HG03354 (cell line): ENCODE measurements around the gene KRTAP10-8.
"Not testable (repeated sequence)": the region's sequence is repeated elsewhere in the genome, so short reads cannot be mapped to it uniquely, and the experiment has no call there.

Source experiments
- ATAC-seq: cut with Tn5 transposase; IDR thresholded peaks from one replicate; pipeline ENCODE4 v1.9.1; 2021; ENCODE audit warnings: mild to moderate bottlenecking; ENCODE audit not compliant: unreplicated experiment, poor library complexity, severe bottlenecking

The KRTAP10-8 gene

DNA sequence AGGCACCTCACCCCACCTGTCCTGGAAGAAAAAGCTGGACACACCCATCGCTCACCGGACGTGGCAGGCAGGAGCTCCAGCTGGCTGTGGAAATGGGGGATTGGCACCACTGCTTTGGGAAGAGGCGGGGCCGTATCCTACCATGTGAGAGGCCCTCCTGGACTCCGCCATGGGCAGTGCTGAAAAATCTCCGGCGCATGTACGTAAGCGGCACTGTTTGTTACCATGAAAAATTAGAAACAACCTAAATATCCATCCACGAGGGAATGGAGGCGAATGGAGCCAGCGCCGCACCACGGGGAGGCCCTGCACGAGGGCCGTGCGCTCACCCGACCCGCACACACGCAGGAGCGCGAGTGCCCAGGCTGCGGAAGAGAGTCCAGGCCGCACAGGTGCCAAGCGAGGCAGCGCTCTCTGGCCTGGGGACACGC lies 3.1 kb downstream of the KRTAP10-8 start:
- ATAC-seq = no peak

DNA sequence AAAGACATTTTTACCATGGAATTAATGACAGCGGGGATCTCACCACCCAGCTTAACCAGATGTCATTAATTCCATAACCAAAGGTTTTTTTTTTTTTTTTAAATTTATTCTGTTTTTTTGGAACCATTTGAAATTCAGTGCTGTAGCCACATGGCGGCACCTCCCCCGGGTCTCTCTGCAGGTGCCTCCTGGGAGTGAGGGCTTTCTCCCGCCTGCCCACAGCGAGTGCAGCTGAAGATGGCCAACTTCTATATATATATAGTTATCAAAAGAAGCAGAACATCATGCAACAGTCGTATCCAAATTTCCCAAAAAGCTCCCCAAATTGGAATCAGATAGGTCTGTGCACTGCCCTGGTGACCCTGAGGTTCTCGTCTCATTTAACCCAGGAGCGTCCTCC lies 3.6 kb downstream of the KRTAP10-8 start:
- ATAC-seq = no peak

DNA sequence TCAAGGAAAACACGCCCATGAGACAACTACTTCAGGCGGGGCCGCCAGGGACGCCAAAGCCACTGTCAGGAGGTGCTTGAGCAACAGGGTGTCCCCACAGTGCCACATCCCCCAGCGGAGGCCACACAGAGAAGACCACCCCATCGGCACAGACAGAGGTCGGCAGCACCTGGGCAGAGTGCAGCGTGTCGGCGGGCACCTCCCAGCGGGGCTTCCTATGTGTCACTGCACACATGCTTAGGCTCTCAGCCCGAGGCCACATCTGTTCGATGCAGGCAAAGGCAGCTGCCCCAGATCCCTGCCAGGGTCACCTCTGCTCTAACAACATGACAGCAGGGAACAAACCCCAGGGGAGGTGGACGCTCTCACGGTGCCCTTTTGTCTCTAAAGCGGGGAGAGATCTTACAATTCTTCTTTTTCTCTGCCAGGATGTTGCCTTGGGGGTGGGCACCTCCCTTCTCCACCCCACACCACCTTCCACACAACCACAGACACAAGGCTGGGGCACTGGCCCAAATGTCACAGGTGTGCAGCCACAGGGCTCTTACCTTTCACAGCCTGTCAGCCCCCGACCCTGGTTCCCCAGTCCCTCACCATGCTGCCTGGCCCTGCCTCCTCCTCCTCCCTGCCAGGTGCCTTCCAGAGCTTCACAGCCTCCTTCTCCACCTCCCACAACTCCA lies 4.2 kb downstream of the KRTAP10-8 start:
- no peak for ATAC-seq

DNA sequence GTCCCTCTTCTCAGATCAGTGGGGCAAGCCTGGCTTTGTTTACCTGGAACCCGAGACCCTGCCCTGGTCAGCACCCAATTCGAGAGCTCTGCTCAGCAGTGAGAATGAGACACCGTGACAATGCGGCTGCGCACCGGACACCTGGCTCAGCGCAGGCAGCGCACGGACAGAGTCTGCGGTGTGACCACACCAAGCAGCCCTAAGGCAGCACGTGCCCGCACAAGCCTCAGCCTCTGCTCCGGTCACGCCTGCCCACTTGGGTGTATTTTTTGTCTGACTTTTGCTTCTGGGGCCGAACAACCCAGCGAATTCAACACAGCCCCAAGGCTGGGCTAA lies 4.7 kb downstream of the KRTAP10-8 start:
- no peak for ATAC-seq

DNA sequence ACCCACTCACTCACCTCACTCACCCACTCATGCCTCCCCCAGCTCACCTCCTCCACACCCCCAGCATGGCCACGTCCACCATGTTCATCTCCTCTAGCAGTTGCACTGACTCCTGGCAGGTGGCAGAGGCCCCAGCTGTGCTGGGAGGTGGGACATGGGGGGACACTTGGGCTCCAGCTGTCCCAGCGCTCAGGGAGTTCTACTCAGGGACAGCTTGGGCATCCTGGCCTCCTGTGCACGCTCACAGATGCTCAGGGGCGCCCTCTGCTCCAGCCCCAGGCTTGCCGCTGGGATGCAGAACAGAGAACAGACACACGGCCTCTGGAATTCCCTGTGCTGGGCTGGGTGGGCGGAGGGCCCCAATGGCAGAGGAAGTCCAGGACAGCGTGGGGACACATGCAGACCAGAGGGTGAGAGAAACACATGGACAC lies 5.2 kb downstream of the KRTAP10-8 start:
- ATAC-seq = no peak

DNA sequence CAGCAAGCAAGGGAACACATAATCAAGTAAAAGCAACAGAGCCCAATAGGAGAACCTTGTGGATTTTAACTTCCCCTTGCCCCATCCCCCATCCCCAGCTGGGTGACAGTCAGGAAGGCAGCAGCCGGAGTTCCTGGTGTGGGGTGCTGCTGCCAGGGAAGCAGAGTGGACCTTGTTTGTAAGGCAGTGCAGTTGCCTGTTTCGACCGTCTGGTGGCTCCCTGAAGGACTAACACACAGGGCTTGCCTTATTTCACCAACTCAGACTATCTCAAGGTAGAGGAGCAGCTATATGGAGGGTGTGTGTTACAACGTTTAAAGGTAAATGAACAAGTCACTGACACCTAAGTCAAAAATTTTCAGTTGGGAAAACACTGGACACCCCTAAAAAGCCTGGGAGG lies 6.6 kb downstream of the KRTAP10-8 start:
- ATAC-seq = no peak

DNA sequence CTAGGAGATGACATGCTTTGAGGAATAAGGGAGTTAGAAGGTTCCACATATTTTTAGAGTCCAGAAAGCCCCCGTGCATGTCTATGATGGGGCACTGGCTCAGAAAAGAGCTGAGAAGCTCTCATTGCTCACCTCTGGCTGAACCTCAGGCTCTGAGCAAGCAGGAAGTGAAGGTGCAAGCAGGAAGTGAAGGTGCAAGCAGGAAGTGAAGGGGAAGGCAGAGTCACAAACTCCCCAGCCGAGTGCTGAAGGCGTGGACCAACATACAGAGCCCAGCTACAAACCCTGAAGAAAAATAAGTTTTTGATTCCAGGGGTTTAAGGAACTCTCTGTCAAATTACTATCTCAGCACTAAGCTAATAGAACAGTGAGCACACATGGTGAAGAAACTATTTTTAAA lies 7.0 kb downstream of the KRTAP10-8 start:
- ATAC-seq = no peak

DNA sequence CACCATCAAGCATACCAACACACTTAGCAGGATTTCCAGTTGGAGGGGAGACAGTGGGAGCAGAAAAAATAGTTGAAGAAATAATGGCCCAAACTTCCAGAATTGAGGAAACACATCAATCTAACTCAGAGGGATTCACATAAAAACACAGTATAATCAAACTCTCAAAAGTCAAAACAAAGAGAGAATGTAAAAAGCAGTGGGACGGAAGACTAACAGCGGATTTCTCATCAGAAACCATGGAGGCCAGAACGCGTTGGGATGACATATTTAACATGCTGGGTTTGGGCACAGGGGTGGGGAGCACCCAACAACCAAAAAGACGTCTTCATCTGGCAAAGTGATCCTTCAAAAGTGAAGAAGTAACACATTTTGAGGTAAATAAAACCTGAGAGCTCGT lies 8.0 kb downstream of the KRTAP10-8 start:
- no peak for ATAC-seq

DNA sequence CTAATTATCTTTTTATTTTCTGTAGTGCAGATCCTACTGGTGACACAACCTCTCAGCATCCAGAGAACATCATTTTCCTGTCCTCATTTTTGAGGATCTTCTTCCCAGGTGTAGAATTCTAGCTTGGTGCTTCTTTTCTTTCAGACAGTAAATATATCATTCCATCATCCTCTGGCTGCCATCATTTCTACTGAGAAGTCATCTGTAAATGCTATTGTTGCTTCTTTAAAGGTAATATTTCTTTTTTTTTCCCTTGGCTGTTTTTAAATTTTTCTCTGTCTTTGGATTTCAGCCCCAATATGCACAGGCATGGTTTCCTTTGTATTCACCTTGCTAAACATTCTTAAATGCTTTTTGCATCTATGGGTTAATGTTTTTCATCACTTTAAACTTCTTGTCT lies 11.7 kb downstream of the KRTAP10-8 start:
- no peak for ATAC-seq

DNA sequence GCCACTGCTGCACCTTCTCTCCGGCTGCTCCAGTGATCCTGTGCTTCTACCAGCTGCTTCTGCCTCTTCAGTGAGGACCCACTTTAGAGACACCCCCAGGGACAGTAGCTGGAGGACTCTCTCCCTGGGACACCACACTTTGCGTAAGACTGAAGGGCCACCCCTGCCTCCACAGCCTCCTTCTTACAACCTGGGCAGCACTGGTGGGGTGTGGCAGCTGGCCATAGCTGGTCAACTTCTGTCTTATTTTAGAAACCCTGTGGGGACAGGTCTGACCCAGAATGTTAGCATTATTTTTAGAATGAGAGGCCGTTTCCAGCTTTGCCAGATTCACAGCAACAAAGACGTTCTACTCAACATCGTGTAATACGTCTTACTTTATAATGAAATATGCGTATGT lies 13.9 kb downstream of the KRTAP10-8 start:
- ATAC-seq = no peak

DNA sequence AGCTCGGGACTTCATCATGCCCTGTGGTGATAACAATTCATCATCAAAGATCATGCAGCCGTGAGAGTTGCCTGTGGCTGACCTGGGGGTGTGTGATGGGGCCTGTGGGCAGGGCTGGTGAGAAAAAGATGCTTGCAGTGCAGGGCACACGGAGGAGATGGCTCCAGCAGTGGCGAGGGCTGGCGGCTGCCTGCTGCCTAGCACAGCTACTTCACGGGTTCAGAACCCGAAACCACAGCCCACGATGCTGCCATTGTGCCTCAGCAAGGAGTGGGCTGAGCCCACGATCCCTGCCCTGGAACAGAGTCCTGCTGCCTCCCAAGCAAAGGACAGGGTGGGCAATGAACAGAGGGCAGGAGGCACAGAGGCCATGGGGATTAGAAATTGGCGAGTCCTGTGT lies 14.4 kb downstream of the KRTAP10-8 start:
- ATAC-seq = no peak

DNA sequence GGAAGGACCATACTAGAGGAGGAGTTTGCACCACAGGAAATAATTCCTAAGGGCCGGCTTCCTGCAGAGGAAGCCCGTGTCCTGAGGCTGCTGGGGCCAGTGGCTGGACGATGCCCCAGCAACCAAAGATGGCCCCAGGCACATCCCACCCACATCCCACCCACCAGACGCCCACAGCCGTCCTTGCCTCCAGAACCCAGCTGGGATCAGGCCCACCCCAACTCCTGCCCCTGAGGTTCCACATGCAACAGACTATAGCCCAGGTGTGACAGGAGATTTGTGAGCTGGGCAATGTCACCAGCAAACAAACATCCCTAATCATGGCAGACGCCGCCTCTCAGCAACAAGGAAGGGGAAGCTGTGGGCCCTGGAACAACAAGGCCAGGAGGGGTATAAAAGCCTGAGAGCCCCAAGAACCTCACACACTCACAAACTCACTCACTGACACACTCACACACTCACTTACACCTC lies 14.8 kb downstream of the KRTAP10-8 start, which contains the start of gene KRTAP10-9:
KRTAP10-9 (plus strand) TSS at position 421 of the 471 bp plus-strand sequence. CDS start 79 bp downstream, outside the sequence.
- ATAC-seq = no peak

DNA sequence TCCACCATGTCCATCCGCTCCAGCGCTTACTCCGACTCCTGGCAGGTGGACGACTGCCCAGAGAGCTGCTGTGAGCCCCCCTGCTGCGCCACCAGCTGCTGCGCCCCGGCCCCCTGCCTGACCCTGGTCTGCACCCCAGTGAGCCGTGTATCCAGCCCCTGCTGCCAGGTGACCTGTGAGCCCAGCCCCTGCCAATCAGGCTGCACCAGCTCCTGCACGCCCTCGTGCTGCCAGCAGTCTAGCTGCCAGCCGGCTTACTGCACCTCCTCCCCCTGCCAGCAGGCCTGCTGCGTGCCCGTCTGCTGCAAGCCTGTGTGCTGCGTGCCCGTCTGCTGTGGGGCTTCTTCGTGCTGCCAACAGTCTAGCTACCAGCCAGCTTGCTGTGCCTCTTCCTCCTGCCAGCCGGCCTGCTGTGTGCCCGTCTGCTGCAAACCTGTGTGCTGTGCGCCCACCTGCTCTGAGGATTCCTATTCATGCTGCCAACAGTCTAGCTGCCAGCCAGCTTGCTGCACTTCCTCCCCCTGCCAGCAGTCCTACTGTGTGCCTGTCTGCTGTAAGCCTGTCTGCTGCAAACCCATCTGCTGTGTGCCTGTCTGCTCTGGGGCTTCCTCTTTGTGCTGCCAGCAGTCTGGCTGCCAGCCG lies 15.4 kb downstream of the KRTAP10-8 start:
- not testable (repeated sequence) for ATAC-seq

DNA sequence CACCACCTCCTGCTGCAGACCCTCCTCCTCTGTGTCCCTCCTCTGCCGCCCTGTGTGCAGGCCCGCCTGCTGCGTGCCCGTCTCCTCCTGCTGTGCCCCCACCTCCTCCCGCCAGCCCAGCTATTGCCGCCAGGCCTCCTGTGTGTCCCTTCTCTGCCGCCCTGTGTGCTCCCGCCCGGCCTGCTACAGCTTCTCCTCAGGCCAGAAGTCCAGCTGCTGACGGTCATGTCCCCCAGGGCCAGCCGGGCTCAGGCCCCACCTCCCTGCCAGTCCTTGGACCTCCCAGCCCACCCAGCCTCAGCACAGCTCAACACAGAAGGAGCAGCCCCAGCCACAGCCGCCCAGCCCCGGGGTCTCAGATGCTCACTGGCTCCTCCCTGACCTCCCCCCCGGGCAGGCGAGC lies 16.0 kb downstream of the KRTAP10-8 start:
- not testable (repeated sequence) for ATAC-seq

DNA sequence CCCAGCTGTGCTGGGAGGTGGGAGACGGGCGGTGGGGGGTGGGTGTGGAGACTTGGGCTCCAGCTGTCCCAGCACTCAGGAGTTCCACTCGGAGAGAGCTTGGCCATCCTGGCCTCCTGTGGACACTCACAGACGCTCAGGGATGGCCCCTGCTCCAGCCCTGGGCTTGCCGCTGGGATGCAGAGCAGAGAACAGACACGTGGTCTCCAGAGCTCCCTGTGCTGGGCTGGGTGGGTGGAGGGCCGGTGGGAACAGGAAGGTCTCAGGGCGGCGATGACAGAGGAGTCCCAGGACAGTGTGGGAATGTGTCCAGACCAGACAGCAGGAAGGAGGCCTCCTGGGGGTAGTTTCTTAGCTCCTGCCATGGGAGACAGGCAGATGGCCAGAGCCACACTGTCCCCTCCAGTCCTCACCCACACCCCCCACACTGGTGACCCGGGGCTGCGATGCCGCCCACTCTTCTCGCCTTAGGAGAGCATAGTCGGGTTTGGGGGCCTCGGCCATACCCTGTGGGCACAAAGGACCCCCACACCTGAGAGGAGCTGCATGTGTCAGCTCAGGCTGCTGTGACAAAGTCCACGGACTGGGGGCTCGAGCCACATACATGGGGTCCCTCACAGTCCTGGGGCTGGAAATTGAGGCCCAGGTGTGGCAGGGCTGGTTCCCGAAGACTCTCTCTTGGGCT lies 17.0 kb downstream of the KRTAP10-8 start:
- ATAC-seq = no peak

DNA sequence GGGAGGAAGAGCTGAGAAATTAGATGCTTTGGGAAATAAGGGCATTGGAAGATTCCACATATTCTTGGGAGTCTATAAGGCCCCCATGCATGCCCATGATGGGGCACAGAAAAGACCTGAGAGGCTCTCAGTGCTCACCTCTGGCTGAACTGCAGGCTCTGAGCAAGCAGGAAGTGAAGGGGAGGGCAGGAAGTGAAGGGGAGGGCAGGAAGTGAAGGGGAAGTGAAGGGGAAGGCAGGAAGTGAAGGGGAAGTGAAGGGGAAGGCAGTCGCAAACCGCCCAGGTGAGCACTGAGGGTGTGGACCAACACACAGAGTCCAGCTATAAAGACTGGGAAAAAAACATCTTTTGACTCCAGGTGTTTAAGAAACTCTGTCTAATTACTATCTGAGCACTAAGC lies 18.6 kb downstream of the KRTAP10-8 start:
- ATAC-seq = no peak

DNA sequence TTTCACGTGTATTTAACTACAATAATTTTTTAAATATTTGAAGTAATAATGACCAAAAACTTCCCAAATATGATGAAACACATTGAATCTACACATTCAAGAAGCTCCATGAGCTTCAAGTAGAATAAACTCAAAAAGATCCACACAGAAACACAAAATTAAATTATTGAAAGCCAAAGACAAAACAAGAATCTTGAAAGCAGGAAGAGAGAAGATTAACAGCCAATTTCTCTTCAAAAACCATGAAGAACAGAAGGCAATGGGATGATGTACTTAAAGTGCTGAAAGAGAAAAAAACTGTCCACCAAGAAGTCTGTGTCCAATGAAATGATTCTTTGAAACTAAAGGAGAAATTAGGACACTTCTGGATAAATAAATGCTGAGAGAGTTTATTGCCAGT lies 20.2 kb downstream of the KRTAP10-8 start:
- ATAC-seq = no peak

DNA sequence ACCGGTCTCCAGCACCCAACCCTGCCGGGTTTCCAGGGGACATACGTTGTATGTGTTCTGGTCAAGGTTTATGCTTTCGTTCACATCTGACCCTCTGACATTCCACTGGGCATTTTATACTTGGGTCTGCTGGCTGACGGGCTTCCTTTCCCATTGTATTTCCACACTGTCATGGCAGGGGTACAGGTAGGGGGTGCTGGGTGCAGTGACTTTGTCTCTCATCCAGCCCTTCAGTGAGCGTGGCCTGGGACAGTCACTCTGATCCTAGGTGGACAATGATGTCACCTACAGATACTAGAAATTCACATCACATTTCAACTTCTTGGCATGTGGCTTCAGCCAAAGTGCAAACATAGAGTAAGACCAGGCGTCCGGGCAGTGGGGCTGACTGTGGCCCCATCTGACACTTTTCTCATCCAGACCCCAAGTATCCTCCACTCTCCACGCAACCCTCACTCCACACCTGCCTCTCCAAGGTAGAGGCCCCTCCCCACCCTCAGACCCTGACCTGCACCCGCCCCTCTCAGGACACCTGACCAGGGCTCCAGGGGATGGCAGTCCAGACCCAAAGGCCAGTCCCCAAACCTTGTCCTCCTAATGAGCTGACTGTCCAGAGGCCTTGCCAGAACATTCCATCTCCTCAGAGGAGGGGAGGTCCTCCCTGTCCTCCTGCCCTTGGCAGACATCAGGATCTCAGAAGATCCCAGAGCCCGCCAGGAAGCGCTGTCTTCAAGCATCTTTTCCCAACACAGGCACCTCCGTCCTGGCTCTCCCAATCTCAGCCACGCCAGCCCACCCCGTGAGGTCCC lies 24.5 kb downstream of the KRTAP10-8 start:
- no peak for ATAC-seq

DNA sequence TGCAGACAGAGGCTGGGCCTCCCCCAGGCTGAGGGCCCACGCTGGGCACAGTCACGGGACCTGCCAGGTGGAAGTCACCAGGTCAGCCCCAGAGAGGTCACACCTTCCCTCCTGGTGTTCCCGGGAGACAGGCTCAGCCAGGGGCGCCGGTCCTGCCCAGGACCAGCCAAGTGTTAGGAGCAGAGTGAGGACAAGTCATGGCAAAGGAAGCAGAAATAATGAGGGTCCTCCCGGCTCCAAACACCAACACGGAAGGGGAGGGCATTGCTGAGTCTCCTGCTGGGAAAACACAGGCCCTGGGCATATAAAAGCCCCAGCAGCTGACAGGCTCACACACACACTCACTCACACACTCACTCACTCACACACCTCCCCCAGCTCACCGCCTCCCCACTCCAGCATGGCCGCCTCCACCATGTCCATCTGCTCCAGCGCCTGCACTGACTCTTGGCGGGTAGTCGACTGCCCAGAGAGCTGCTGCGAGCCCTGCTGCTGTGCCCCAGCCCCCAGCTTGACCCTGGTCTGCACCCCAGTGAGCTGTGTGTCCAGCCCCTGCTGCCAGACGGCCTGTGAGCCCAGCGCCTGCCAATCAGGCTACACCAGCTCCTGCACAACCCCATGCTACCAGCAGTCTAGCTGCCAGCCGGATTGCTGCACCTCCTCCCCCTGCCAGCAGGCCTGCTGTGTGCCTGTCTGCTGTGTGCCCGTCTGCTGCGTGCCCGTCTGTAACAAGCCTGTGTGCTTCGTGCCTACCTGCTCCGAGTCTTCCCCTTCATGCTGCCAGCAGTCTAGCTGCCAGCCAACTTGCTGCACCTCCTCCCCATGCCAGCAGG lies 25.4 kb downstream of the KRTAP10-8 start, which contains the start of gene KRTAP10-10:
KRTAP10-10 (plus strand) TSS at position 339 of the 833 bp plus-strand sequence; CDS start at position 401, 62 bp downstream.
- no peak for ATAC-seq
